Breast epithelium (tissue), 4 donors: Measurements from ENCODE around the gene LST1. TPM values are rescaled to one million over a fixed set of nuclear protein-coding genes. Genes with fewer than 3 reads are reported as not detected.

Experiments used
- DNase-seq, 2 donors: peaks; one replicate each; pipeline ENCODE4 v3.0.0-alpha.2; 2019; ENCODE audit warnings: low spot score in 2 of 2
- H3K27ac ChIP-seq, 2 donors: fragments of 200-600 bp; sonication (generic) in 1 of 2; one replicate each; pipeline ENCODE4 v1.5.1; 2016 to 2019; ENCODE audit warnings: mild to moderate bottlenecking in 1 of 2
- H3K27me3 ChIP-seq, 2 donors: fragments of 200-600 bp; sonication (generic) in 1 of 2; one replicate each; pipeline versions ENCODE4 v1.5.1 to v1.6.0; 2017 to 2019; ENCODE audit warnings: control low read depth in 1 of 2, mild to moderate bottlenecking in 1 of 2
- H3K36me3 ChIP-seq: fragments of 200-600 bp; one replicate; pipeline ENCODE4 v1.5.1; 2019
- H3K4me1 ChIP-seq, 2 donors: fragments of 200-600 bp; sonication (generic); one replicate each; pipeline ENCODE4 v1.5.1; 2016 to 2019; ENCODE audit warnings: control low read depth in 1 of 2
- H3K4me3 ChIP-seq, 3 donors: fragments of 200-600 bp; sonication (generic); 1 replicate in 2 of 3; 2 replicates in 1 of 3; pipeline ENCODE4 v1.5.1; 2016 to 2019; ENCODE audit warnings: mild to moderate bottlenecking in 3 of 3, moderate library complexity in 2 of 3
- H3K9me3 ChIP-seq, 2 donors: fragments of 200-600 bp; sonication (generic) in 1 of 2; one replicate each; pipeline ENCODE4 v1.5.1; 2016 to 2019; ENCODE audit warnings: control low read depth in 1 of 2
- POLR2A ChIP-seq: fragments of 450-650 bp; IDR thresholded peaks from one replicate; pipeline ENCODE4 v1.6.1; 2016; ENCODE audit warnings: antibody characterized with exemption, mild to moderate bottlenecking, moderate library complexity
- POLR2AphosphoS5 ChIP-seq, 3 donors: sonication (generic); formaldehyde crosslinking; IDR thresholded peaks; one replicate each; pipeline ENCODE4 v1.6.1; 2017; ENCODE audit warnings: antibody characterized with exemption in 3 of 3
- intact Hi-C: fragments of 100-400 bp; cut with DNase I; formaldehyde crosslinking; loops from one replicate; pipeline ENCODE4 v1.15.1; 2023; ENCODE audit warnings: low total_unique reads
- total RNA-seq, 3 donors: library from RNA; depleted of rRNA; stranded (reverse); fragments of >200 nt; gene quantifications; one replicate each; pipeline ENCODE4 v1.1.0, GENCODE V29; 2016
- TF ChIP-seq, protein P1 (sequence below), 3 donors: fragments of 450-650 bp; IDR thresholded peaks; one replicate each; pipeline ENCODE4 v1.5.1; 2016 to 2017; ENCODE audit warnings: antibody characterized with exemption in 3 of 3, mild to moderate bottlenecking in 3 of 3, moderate library complexity in 3 of 3

LST1 gene
- total RNA-seq, 3 donors from 2014 or later = 8.8 to 10.7 (median 9.8) TPM

DNA sequence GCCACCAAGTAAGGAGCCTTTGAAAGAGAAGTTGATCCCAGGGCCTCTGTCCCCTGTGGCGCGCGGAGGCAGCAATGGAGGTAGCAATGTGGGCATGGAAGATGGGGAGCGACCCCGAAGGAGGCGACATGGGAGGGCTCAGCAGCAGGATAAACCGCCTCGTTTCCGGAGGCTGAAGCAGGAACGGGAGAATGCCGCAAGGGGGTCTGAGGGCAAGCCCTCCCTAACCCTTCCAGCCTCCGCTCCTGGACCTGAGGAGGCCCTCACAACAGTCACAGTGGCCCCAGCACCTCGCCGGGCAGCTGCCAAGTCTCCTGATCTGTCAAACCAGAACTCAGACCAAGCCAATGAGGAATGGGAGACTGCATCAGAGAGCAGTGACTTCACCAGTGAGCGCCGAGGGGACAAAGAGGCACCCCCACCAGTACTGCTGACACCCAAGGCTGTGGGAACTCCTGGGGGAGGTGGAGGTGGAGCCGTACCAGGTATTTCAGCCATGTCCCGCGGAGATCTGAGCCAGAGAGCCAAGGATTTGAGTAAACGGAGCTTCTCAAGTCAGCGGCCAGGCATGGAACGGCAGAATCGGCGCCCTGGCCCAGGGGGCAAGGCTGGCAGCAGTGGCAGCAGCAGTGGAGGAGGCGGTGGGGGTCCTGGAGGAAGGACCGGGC lies 46.3 kb downstream of the LST1 start:
- intact Hi-C loops = no loop called here
- H3K27ac ChIP-seq = peak overlapping the region; percentile 55 to 61
- peaks cover 23% of the 10 kb centered on the region for H3K36me3 ChIP-seq
- H3K4me1 ChIP-seq = no peaks in the 10 kb centered on the region
- no peak for TF ChIP-seq POLR2AphosphoS5 (IDR thresholded peaks at IDR 0.05)
- TF ChIP-seq, protein P1, sequence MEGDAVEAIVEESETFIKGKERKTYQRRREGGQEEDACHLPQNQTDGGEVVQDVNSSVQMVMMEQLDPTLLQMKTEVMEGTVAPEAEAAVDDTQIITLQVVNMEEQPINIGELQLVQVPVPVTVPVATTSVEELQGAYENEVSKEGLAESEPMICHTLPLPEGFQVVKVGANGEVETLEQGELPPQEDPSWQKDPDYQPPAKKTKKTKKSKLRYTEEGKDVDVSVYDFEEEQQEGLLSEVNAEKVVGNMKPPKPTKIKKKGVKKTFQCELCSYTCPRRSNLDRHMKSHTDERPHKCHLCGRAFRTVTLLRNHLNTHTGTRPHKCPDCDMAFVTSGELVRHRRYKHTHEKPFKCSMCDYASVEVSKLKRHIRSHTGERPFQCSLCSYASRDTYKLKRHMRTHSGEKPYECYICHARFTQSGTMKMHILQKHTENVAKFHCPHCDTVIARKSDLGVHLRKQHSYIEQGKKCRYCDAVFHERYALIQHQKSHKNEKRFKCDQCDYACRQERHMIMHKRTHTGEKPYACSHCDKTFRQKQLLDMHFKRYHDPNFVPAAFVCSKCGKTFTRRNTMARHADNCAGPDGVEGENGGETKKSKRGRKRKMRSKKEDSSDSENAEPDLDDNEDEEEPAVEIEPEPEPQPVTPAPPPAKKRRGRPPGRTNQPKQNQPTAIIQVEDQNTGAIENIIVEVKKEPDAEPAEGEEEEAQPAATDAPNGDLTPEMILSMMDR (IDR thresholded peaks at IDR 0.05) = no peak
- no peak for DNase-seq
- no peaks in the 10 kb centered on the region for H3K9me3 ChIP-seq
- H3K27me3 ChIP-seq = no peaks in the 10 kb centered on the region
- H3K4me3 ChIP-seq = no peak overlapping the region

DNA sequence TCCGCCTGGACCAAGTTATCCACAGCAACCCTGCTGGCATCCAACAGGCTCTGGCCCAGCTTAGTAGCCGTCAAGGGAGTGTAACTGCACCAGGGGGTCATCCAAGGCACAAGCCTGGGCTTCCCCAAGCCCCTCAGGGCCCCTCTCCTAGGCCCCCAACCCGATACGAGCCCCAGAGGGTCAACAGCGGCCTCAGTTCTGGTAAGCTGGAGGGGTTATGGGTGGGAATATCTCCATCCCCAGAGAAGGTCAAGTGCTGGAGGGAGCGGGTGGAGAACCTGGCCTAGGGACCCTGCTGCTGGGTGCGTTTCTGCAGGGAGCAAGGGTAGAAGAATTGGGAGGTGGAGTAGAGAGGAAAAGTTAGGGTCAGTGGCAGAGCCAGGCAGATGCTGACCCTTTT lies 47.4 kb downstream of the LST1 start:
- DNase-seq = no peak
- Histone ChIP-seq H3K9me3 (no peaks in the 10 kb centered on the region), H3K27ac (peak overlapping the region in 1 of 2 donors; percentile 55), H3K4me3 (no peak overlapping the region), H3K27me3 (no peaks in the 10 kb centered on the region), H3K4me1 (no peaks in the 10 kb centered on the region), H3K36me3 (peaks cover 13% of the 10 kb centered on the region)
- no peak for TF ChIP-seq POLR2AphosphoS5 (IDR thresholded peaks at IDR 0.05)
- TF ChIP-seq, protein P1 (IDR thresholded peaks at IDR 0.05) = no peak
- TF ChIP-seq POLR2A = no peak
- intact Hi-C loops = no loop called here

DNA sequence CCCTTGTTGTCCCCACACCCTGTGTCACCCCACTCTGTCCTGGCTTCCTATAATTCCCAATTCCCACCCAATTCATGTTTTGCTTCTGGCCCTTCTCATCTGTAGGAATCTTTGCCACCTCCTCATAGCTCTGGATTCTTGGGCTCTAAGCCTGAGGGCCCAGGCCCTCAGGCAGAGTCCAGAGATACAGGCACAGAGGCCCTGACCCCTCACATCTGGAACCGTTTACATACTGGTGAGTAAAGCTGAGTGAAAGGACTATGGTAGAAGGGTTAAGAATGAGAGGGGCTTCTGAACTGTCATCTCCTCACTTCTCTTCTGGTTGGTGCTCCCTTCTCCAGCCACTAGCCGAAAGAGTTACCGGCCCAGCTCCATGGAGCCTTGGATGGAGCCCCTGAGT lies 48.1 kb downstream of the LST1 start:
- peaks cover 13% of the 10 kb centered on the region for H3K36me3 ChIP-seq
- DNase-seq = no peak
- H3K4me1 ChIP-seq = no peaks in the 10 kb centered on the region
- no peak overlapping the region for H3K27ac ChIP-seq
- intact Hi-C loops = no loop called here
- H3K9me3 ChIP-seq = no peaks in the 10 kb centered on the region
- TF ChIP-seq, protein P1 (IDR thresholded peaks at IDR 0.05) = no peak
- TF ChIP-seq POLR2A (no peak), POLR2AphosphoS5 (IDR thresholded peaks at IDR 0.05) (no peak)
- no peak overlapping the region for H3K4me3 ChIP-seq
- no peaks in the 10 kb centered on the region for H3K27me3 ChIP-seq

DNA sequence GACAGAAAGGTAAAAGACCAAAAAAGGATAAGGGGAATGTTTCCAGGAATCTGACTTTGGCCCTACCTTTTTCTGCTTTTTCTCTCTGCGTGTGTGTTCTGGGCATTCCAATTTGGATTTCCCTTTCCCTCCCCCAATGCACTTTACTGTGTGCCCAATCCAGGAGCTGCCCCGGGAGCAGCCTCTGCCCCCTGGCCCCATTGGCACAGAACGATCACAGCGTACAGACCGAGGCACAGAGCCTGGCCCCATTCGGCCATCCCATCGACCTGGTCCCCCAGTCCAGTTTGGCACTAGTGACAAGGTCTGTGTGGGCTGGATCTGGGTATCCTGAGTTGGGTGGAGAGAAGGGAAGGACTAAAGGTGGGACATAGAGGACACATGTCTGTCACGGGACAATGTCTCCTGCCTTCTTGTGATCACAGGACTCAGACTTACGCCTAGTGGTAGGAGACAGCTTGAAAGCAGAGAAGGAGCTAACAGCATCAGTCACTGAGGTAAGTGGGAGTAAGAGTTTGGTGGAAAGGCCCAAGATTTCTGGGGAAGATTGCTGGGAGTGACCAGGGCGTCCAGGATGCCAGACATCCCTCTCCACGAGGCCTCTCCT lies 49.0 kb downstream of the LST1 start:
- Histone ChIP-seq H3K9me3 (no peaks in the 10 kb centered on the region), H3K36me3 (peaks cover 17% of the 10 kb centered on the region), H3K27me3 (no peaks in the 10 kb centered on the region), H3K4me3 (no peak overlapping the region), H3K27ac (no peak overlapping the region), H3K4me1 (no peaks in the 10 kb centered on the region)
- no peak for DNase-seq
- TF ChIP-seq POLR2A (no peak), POLR2AphosphoS5 (IDR thresholded peaks at IDR 0.05) (no peak)
- TF ChIP-seq, protein P1 (IDR thresholded peaks at IDR 0.05) = no peak
- intact Hi-C loops = no loop called here

DNA sequence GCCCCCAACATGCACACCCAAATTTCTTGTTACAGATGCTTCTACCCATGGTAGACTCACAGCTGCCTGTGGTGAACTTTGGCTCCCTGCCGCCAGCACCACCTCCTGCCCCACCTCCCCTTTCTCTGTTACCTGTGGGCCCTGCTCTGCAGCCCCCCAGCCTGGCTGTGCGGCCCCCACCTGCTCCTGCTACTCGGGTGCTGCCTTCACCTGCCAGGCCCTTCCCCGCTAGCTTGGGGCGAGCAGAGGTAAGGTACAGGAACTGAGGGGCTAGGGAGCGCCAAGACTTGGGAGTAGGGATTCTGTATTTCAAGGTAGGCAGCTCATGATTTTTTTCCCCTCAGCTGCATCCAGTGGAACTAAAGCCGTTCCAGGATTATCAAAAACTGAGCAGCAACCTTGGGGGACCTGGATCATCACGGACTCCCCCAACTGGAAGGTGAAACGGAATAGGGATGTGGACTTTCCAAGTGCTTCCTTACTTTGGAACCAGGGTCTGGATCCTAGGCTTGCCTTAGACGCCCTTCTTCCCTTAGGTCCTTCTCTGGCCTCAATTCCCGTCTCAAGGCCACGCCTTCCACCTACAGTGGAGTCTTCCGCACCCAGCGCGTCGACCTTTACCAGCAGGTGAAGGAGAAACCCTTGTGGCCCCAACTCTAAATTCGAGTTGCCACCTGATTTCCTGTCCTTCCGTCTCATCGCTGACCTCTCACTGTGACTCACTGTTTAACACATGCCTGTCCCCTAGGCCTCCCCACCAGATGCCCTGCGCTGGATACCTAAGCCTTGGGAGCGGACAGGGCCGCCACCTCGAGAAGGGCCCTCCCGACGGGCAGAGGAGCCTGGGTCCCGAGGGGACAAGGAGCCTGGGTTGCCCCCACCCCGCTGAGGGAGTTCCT lies 50.9 kb downstream of the LST1 start:
- H3K27ac ChIP-seq = no peak overlapping the region
- no peaks in the 10 kb centered on the region for H3K4me1 ChIP-seq
- H3K36me3 ChIP-seq = peaks cover 28% of the 10 kb centered on the region
- TF ChIP-seq, protein P1 (IDR thresholded peaks at IDR 0.05) = no peak
- no peak for TF ChIP-seq POLR2AphosphoS5 (IDR thresholded peaks at IDR 0.05)
- no peak for TF ChIP-seq POLR2A
- no peaks in the 10 kb centered on the region for H3K9me3 ChIP-seq
- H3K27me3 ChIP-seq = no peaks in the 10 kb centered on the region
- no peak overlapping the region for H3K4me3 ChIP-seq
- no peak for DNase-seq
- intact Hi-C loops = no loop called here
